Stimulated activated CD8-positive, alpha-beta memory T cell treated with anti-CD3 and anti-CD28 coated beads, Interleukin-4, amount 100 ng/mL, for 4 hours (primary cell): Measurements from ENCODE around the gene CDY1.
"Not testable (repeated sequence)": the region's sequence is repeated elsewhere in the genome, so short reads cannot be mapped to it uniquely, and the experiment has no call there.

Experiments used
- DNase-seq, 2 donors: peaks; one replicate each; pipeline ENCODE4 v3.0.0-alpha.2; 2020; ENCODE audit warnings: low read depth in 2 of 2, low spot score in 1 of 2

CDY1 gene, protein sequence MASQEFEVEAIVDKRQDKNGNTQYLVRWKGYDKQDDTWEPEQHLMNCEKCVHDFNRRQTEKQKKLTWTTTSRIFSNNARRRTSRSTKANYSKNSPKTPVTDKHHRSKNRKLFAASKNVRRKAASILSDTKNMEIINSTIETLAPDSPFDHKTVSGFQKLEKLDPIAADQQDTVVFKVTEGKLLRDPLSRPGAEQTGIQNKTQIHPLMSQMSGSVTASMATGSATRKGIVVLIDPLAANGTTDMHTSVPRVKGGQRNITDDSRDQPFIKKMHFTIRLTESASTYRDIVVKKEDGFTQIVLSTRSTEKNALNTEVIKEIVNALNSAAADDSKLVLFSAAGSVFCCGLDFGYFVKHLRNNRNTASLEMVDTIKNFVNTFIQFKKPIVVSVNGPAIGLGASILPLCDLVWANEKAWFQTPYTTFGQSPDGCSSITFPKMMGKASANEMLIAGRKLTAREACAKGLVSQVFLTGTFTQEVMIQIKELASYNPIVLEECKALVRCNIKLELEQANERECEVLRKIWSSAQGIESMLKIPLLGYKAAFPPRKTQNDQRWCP

DNA sequence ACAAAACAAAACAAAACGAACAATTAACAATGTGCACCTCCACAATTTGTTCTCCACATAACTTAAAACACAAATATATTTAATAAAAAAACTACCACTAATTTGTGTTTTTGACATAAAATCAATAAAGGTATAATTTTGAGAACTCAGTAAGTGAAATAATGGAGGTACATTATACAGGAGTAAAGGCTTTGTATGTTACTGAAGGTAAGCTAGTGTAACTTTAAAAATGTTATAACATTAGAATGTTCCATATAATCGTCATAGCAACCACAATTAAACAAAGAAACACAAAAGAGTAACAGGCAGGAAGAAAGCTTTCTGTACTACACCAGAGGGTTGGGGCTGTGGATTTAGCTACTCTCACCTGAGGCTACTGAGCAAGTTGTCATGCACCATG, at the start of gene CDY1:
TSS of gene CDY1 (plus strand) at position 301 of the 400 bp plus-strand sequence. CDS start 326 bp downstream, outside the sequence.
- not testable (repeated sequence) for DNase-seq

GRCh38 chrY:25593336-25593735, 28.6 kb upstream of the CDY1 start:
- not testable (repeated sequence) for DNase-seq

- not testable (repeated sequence) for DNase-seq
Measured at GRCh38 chrY:25620209-25620608, 1.7 kb upstream of the CDY1 start.

DNA sequence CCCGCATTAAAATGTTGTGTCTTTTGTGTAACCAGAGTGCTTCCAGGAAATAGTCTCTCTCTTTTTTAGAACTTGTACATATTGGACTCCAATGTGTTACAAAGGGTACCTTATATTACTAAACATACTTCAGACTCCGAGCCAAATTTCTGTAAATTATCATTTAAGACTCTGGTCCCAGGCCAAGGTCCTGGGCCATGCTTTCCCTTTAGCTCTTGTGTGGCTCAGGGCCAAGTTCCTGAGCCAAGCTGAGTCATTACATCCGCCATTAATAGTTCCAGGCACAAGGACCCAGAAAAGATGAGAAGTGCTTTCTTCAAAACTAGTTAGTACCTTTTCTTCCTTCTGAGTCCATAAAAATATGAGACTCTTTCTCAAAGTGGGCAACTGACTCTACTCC, 4.6 kb downstream of the CDY1 start:
- DNase-seq: not testable (repeated sequence)

- DNase-seq: not testable (repeated sequence)
Measured at GRCh38 chrY:25630383-25631112, 8.6 kb downstream of the CDY1 start.

- DNase-seq: not testable (repeated sequence)
Measured at GRCh38 chrY:25639852-25640251, 17.9 kb downstream of the CDY1 start.

DNA sequence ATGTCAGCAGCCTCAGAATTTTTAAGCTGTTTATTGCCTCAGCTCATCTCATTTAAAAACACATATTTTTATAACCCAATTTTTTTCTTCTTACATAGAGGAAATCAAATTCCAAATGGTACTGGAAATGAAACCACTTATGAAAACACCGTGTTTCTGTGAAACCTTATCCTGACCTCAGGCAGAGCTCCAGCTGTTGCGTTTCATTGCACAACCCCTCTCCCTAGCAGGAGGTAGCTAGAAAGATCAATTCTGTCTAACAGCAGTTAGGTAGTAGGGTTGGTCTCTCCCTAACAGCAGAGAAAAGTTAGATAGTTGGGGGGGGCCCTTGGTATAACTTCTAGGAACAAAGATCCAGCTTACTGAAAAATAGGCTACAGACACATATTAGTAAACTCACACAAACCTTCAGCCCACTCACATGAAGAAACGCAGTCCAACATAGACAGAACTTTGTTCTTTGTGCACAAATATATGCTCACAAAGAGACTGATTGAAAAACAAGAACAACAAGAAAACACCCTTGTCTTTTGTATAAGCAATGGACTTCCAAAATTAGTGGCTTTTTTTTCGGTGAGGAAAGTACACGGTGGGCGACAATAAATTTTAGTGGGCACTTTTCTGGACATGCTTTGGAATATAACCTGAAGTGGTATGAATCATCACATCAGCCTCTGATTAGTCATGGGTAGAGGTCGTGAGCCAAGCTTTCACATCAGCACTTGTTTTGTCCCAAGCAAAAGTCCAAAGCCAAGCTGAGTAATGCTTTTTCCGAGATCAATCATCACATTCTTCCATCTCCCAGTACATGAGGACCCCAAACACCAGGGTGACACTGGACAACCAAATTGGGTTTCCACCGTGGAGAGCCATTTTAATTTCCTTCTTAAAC, 21.4 kb downstream of the CDY1 start:
- not testable (repeated sequence) for DNase-seq
